Esophagus squamous epithelium (tissue), 4 donors: ENCODE results near the gene ZRANB3.

Experiments
- POLR2A ChIP-seq, 4 donors: fragments of 450-650 bp; IDR thresholded peaks; one replicate each; pipeline ENCODE4 v1.6.1; 2017; ENCODE audit warnings: antibody characterized with exemption in 4 of 4, mild to moderate bottlenecking in 4 of 4, moderate library complexity in 3 of 4
- TF ChIP-seq, protein P1 (sequence below), 6 experiments: fragments of 450-650 bp in 4 of 6; fragments of 200-600 bp in 2 of 6; sonication (generic) in 2 of 6; IDR thresholded peaks; one replicate each; pipeline ENCODE4 v1.5.1; 2016 to 2019; ENCODE audit warnings: antibody characterized with exemption in 6 of 6, mild to moderate bottlenecking in 4 of 6, moderate library complexity in 4 of 6

- TF ChIP-seq, protein P1, sequence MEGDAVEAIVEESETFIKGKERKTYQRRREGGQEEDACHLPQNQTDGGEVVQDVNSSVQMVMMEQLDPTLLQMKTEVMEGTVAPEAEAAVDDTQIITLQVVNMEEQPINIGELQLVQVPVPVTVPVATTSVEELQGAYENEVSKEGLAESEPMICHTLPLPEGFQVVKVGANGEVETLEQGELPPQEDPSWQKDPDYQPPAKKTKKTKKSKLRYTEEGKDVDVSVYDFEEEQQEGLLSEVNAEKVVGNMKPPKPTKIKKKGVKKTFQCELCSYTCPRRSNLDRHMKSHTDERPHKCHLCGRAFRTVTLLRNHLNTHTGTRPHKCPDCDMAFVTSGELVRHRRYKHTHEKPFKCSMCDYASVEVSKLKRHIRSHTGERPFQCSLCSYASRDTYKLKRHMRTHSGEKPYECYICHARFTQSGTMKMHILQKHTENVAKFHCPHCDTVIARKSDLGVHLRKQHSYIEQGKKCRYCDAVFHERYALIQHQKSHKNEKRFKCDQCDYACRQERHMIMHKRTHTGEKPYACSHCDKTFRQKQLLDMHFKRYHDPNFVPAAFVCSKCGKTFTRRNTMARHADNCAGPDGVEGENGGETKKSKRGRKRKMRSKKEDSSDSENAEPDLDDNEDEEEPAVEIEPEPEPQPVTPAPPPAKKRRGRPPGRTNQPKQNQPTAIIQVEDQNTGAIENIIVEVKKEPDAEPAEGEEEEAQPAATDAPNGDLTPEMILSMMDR (IDR thresholded peaks at IDR 0.05): no peak
- no peak for TF ChIP-seq POLR2A (IDR thresholded peaks at IDR 0.05)
Observed at GRCh38 chr2:135456835-135457234, 74.2 kb downstream of the ZRANB3 start.
